ENCODE data around the gene RPIA.
"Not testable (repeated sequence)": the region's sequence is repeated elsewhere in the genome, so short reads cannot be mapped to it uniquely, and the experiment has no call there.

Gene RPIA

DNA sequence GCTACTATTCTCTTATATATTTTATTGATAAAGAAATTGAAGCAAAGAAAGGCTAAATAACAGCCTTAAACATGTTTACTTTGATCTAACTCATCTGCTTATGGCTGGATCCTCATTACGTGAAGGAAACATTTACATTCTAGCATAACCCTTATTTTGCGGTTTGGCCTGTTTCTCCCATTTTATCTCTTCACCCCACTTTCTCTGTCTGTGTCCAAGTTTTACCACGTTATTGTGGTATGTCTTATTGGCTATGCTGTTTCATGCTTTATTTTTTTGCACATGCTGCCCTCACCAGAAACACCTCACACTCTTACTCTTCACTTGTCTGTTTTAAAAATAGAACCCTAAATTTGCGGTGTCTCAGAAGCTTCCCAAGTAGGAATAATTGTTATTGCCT, 78.5 kb downstream of the RPIA start:
- no peak overlapping the region for H3K27ac ChIP-seq
- no peak for TF ChIP-seq ZFX (IDR thresholded peaks at IDR 0.05; ENCODE audit: borderline replicate concordance)
- TF ChIP-seq, protein P1, sequence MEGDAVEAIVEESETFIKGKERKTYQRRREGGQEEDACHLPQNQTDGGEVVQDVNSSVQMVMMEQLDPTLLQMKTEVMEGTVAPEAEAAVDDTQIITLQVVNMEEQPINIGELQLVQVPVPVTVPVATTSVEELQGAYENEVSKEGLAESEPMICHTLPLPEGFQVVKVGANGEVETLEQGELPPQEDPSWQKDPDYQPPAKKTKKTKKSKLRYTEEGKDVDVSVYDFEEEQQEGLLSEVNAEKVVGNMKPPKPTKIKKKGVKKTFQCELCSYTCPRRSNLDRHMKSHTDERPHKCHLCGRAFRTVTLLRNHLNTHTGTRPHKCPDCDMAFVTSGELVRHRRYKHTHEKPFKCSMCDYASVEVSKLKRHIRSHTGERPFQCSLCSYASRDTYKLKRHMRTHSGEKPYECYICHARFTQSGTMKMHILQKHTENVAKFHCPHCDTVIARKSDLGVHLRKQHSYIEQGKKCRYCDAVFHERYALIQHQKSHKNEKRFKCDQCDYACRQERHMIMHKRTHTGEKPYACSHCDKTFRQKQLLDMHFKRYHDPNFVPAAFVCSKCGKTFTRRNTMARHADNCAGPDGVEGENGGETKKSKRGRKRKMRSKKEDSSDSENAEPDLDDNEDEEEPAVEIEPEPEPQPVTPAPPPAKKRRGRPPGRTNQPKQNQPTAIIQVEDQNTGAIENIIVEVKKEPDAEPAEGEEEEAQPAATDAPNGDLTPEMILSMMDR (IDR thresholded peaks at IDR 0.05) = no peak

DNA sequence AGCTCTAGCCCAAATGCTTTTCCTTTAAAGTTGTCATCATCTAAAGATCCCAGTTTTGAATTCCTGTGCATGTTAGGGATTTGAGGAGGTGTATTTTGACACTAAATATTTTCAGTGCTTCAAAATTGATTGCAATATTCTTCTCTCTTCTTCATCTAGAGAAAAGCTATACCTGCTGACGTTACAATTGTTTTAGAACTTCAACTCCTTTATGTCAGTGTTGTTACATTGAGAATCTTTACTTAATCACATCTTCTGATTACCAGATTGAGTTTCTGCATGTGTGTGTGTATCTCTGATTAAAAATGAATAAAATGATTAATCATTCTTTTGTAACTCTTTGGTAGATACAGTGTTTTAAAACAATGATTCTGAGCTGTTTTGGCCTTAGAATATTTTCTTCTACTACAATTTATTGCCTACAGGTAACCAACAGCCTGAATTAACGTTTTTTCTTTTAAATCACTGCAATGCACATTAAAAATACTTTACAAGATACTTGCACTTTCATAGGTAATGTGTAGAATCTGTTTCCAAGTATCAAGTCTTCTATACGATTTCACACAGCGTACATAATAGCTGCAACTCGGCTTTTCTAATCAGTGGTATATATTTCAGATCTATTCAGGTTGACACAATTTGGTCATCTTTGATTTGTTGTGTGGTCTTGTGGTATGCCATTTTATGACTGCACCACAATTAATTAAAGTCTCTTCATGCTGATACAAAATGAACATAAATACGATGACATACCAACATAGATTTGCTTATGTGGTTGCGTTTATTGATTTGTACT, 82.0 kb downstream of the RPIA start:
- H3K27ac ChIP-seq = peak overlapping the region; percentile 40

DNA sequence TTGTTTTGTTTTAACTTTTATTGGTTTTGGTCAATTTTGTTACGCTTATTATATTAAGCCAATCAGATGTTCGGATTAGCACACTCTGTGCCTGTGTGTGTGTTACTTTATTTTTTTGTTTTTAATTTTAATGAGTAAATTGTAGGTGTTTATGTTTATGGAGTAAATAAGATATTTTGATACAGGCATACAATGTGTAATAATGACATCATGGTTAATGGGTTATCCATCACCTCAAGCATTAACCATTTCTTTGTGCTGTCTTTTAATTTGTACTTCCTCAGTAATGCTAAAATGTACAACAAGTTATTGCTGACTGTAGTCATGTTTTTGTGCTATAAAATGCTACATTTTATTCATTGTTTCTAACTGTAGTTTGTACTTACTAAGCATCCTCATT, 97.7 kb downstream of the RPIA start:
- H3K27ac ChIP-seq = not testable (repeated sequence)

DNA sequence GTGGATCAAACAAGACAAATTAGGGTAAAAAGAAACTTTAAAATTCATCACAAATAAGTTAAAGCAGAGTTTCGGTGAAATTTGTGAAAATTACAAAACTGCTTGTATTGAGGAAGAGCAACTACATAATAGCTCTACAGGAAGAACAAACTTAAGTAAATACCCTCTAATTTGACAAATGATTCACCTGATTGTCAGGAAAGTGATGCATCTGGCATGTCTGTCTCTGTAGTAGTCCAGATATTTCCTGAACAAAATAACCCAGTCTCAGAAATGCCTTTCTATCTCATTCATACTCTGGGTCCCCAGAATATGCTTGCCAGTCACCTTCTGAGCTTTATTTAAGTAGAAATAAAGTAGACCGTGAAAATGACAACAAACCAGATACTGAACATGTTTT, 104.5 kb downstream of the RPIA start:
- not testable (repeated sequence) for H3K27ac ChIP-seq

DNA sequence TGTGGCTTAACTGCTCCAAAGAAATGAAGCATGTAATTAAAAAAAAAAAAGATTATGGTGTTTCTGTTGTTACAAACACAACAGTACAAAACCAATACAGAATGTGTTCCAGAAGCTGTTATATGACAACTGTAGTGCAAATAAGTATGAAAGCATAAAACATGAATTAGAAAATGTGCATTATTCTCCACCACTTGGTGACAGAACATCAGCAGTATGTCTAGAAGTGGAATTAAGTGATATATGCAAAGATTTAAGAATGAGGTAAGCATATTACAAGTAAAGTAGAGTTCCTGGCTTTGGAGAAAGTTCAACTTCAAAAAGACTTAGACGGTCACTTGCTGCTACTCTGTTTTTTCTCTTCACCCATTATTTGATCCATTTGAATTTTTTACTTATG, 105.0 kb downstream of the RPIA start:
- H3K27ac ChIP-seq = not testable (repeated sequence)

DNA sequence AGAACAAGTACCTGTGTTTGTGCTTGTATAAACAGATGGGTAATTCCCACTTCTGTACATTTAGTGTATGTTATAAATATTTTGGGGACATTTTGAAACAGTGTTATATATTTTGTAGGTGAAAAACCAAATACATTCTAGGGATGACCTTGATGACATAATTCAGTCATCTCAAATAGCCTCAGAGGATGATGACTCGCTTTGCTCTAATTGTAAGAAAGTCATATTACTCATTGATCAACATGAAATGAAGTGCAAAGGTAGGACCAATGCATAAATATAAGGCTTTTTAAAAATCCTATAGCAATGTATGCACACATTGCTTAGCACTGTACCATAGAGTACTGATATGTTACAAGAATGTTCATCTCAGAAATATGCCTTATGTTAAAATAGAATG, 105.7 kb downstream of the RPIA start:
- not testable (repeated sequence) for H3K27ac ChIP-seq

Data from 22Rv1 (cell line).